ENCODE measurements around the gene LRCH3. TPM values are rescaled to one million over a fixed set of nuclear protein-coding genes. Genes with fewer than 3 reads are reported as not detected.

Gene LRCH3
- polyA plus RNA-seq, 3 donors = 4.1 to 19.4 (median 7.4) TPM

DNA sequence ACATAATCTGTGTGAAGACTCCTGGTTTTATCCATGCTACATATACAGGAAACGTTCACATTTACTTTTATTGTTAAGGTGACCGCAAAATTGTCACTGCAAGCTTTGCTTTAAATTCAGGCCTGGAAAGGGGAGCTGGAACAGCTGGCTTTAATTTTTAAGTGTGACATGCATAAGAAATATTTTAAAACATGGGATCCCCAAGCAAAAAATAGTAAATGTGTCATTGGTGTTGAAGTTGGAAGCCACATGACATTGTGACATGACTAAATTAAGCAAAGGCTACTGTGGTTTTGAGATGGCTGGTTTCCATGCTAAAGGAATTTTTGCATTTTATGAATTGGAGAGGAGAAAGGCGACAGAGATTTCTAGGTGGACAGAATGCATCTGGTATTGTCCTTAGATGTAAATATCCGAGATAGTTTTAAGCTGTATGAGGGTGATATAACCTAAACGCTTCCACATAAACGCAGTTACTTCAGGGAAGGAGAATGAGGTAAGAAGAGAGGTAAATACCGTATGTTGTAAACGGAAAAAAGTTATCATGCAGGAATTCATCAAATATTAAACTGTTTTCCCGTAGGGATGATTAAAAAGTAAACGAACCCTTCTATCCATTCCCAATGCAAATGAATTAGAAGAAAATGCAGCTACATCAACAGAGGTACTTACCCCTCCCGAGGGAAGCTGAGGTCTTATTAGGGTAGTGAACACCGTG, 42.3 kb upstream of the LRCH3 start:
- TF ChIP-seq, protein P1, sequence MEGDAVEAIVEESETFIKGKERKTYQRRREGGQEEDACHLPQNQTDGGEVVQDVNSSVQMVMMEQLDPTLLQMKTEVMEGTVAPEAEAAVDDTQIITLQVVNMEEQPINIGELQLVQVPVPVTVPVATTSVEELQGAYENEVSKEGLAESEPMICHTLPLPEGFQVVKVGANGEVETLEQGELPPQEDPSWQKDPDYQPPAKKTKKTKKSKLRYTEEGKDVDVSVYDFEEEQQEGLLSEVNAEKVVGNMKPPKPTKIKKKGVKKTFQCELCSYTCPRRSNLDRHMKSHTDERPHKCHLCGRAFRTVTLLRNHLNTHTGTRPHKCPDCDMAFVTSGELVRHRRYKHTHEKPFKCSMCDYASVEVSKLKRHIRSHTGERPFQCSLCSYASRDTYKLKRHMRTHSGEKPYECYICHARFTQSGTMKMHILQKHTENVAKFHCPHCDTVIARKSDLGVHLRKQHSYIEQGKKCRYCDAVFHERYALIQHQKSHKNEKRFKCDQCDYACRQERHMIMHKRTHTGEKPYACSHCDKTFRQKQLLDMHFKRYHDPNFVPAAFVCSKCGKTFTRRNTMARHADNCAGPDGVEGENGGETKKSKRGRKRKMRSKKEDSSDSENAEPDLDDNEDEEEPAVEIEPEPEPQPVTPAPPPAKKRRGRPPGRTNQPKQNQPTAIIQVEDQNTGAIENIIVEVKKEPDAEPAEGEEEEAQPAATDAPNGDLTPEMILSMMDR (IDR thresholded peaks at IDR 0.05) = no peak
- peak overlapping the region; percentile 84 for H3K9ac ChIP-seq (ENCODE audit: insufficient read depth, low read length, poor library complexity, severe bottlenecking)

DNA sequence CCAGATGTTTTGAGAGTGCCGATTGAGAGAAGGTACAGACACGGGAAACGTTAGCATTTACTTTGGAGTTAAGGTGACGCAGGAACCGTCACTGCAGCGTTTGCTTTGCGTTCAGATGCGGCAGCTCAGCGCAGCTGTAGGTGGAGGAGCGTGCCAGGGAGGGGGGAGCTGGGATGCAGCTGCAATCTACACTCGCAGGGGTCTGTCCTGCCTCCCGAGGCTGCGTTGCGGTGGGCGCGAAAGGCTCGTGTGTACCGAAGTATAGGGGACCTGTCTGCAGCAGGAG, 41.8 kb upstream of the LRCH3 start:
- H3K4me2 ChIP-seq (replicated peaks; ENCODE audit: extremely low read depth, low read length, poor library complexity, severe bottlenecking) = peak overlapping the region; percentile 93
- peak overlapping the region; percentile 84 for H3K9ac ChIP-seq (ENCODE audit: insufficient read depth, low read length, poor library complexity, severe bottlenecking)
- peaks cover 22% of the 10 kb centered on the region for H4K20me1 ChIP-seq (ENCODE audit: insufficient read depth, low read length)
- peak overlapping the region; percentile 77 for H2AFZ ChIP-seq (ENCODE audit: insufficient read depth, low read depth, low read length, poor library complexity, severe bottlenecking)
- peaks cover 50% of the 10 kb centered on the region for H3K4me1 Mint-ChIP-seq
- peaks cover 6 to 12% (median 10%) of the 10 kb centered on the region in 3 donors for H3K27me3 Mint-ChIP-seq (ENCODE audit: low read depth in 3 of 3)
- H3K79me2 ChIP-seq (ENCODE audit: insufficient read depth, low read length) = peaks cover 38% of the 10 kb centered on the region
- no peaks in the 10 kb centered on the region for H3K27me3 ChIP-seq (ENCODE audit: control insufficient read depth in 2 of 2, insufficient read depth in 2 of 2, low read length in 2 of 2)
- H3K4me3 Mint-ChIP-seq = peak overlapping the region; percentile 94 to 97
- peak overlapping the region; percentile 1 to 79 for H3K27ac ChIP-seq (ENCODE audit: low read depth in 1 of 2, low read length in 2 of 2)
- H3K36me3 ChIP-seq (replicated peaks in 1 of 2; ENCODE audit: control insufficient read depth in 1 of 2, insufficient read depth in 2 of 2, low read length in 2 of 2) = no peaks in the 10 kb centered on the region
- H3K9me3 ChIP-seq (replicated peaks in 1 of 2; ENCODE audit: control insufficient read depth in 1 of 2, insufficient read depth in 1 of 2, low read length in 2 of 2) = no peaks in the 10 kb centered on the region
- TF ChIP-seq, protein P1 (IDR thresholded peaks at IDR 0.05) = no peak
- peak overlapping the region; percentile 38 to 80 (median 52) for H3K4me3 ChIP-seq (replicated peaks in 1 of 3; ENCODE audit: low read depth in 2 of 3, low read length in 3 of 3)
- H3K9me3 Mint-ChIP-seq = peaks cover 0 to 7% (median 3%) of the 10 kb centered on the region in 7 donors
- peak overlapping the region; percentile 78 to 91 (median 90) for H3K27ac Mint-ChIP-seq
- WGBS (ENCODE audit: insufficient coverage) = 0% methylated on average over 18 of the region's 18 CpGs
- intact Hi-C loops (cut with micrococcal nuclease) = no loop called here
- H3K36me3 Mint-ChIP-seq = peaks cover 4 to 6% of the 10 kb centered on the region in 2 donors
- no peak for DNase-seq
- H3K4me1 ChIP-seq (ENCODE audit: control insufficient read depth in 1 of 2, insufficient read depth in 2 of 2, low read length in 2 of 2) = peaks cover 48 to 53% of the 10 kb centered on the region in 2 donors

More for the DNA sequence above, 42.3 kb upstream of the LRCH3 start:
- H3K4me3 Mint-ChIP-seq = peak overlapping the region; percentile 94 to 97
- H3K9me3 Mint-ChIP-seq = peaks cover 0 to 7% (median 3%) of the 10 kb centered on the region in 7 donors
- H3K27ac ChIP-seq (ENCODE audit: low read depth in 1 of 2, low read length in 2 of 2) = peak overlapping the region in 1 of 2 donors; percentile 79
- peaks cover 4% of the 10 kb centered on the region in 2 donors for H3K36me3 Mint-ChIP-seq
- H3K36me3 ChIP-seq (replicated peaks in 1 of 2; ENCODE audit: control insufficient read depth in 1 of 2, insufficient read depth in 2 of 2, low read length in 2 of 2) = no peaks in the 10 kb centered on the region
- peaks cover 22% of the 10 kb centered on the region for H4K20me1 ChIP-seq (ENCODE audit: insufficient read depth, low read length)
- peaks cover 48 to 53% of the 10 kb centered on the region in 2 donors for H3K4me1 ChIP-seq (ENCODE audit: control insufficient read depth in 1 of 2, insufficient read depth in 2 of 2, low read length in 2 of 2)
- peak overlapping the region; percentile 77 for H2AFZ ChIP-seq (ENCODE audit: insufficient read depth, low read depth, low read length, poor library complexity, severe bottlenecking)
- H3K79me2 ChIP-seq (ENCODE audit: insufficient read depth, low read length) = peaks cover 33% of the 10 kb centered on the region
- H3K4me3 ChIP-seq (replicated peaks in 1 of 3; ENCODE audit: low read depth in 2 of 3, low read length in 3 of 3) = peak overlapping the region; percentile 38 to 80 (median 52)
- H3K4me2 ChIP-seq (replicated peaks; ENCODE audit: extremely low read depth, low read length, poor library complexity, severe bottlenecking) = peak overlapping the region; percentile 93
- H3K27me3 Mint-ChIP-seq (ENCODE audit: low read depth in 3 of 3) = peaks cover 6 to 12% (median 10%) of the 10 kb centered on the region in 3 donors
- intact Hi-C loops (cut with micrococcal nuclease) = no loop called here
- peak overlapping the region in 5 of 7 donors; percentile 83 to 91 (median 90) for H3K27ac Mint-ChIP-seq
- H3K9me3 ChIP-seq (replicated peaks in 1 of 2; ENCODE audit: control insufficient read depth in 1 of 2, insufficient read depth in 1 of 2, low read length in 2 of 2) = no peaks in the 10 kb centered on the region
- no peaks in the 10 kb centered on the region for H3K27me3 ChIP-seq (ENCODE audit: control insufficient read depth in 2 of 2, insufficient read depth in 2 of 2, low read length in 2 of 2)
- H3K4me1 Mint-ChIP-seq = peaks cover 50% of the 10 kb centered on the region
- no peak for DNase-seq
- 0% methylated on average over 1 of the region's 12 CpGs for WGBS (ENCODE audit: insufficient coverage)
